H1 (cell line): ENCODE results near the gene STX8. TPM values are rescaled to one million over a fixed set of nuclear protein-coding genes. Genes with fewer than 3 reads are reported as not detected.

Experiments used
- CTCF ChIA-PET: fragments of 300-600 bp; sonication (Branson Sonifier 250); formaldehyde crosslinking; loops from one replicate; lab custom pipeline; 2021; ENCODE audit not compliant: partially characterized antibody; lab: Charles Lee
- POLR2A ChIA-PET: fragments of 300-600 bp; sonication (Branson Sonifier 250); formaldehyde crosslinking; loops from one replicate; lab custom pipeline; 2021; ENCODE audit warnings: inconsistent platforms; ENCODE audit not compliant: partially characterized antibody; lab: Charles Lee
- DNase-seq, 2 experiments: peaks; one replicate each; pipeline versions ENCODE4 v3.0.0 to v3.0.0-alpha.2; 2010 to 2022; ENCODE audit warnings: low spot score in 2 of 2, low read depth in 1 of 2, mixed read lengths in 1 of 2
- FAIRE-seq: peaks from 2 replicates; lab custom pipeline; 2011; peaks lifted over from hg19 to GRCh38; lab: Jason Lieb, UNC
- H2AFZ ChIP-seq: 2 replicates; pipeline ENCODE4 v1.8.1; 2012; ENCODE audit warnings: low read length, inconsistent platforms
- H2AK5ac ChIP-seq: 2 replicates; pipeline ENCODE4 v1.6.1; 2013; ENCODE audit warnings: low read depth, low read length
- H2BK120ac ChIP-seq: replicated peaks from 2 replicates; pipeline ENCODE3; 2013; ENCODE audit warnings: low read depth, low read length, inconsistent platforms
- H2BK12ac ChIP-seq: 2 replicates; pipeline ENCODE4 v1.6.1; 2013; ENCODE audit warnings: low read depth, low read length
- H2BK15ac ChIP-seq: 2 replicates; pipeline ENCODE4 v1.6.1; 2013; ENCODE audit warnings: low read length
- H2BK20ac ChIP-seq: 2 replicates; pipeline ENCODE4 v1.6.1; 2013; ENCODE audit warnings: low read length
- H2BK5ac ChIP-seq: 2 replicates; pipeline ENCODE4 v1.6.1; 2013; ENCODE audit warnings: low read depth, low read length
- H3K14ac ChIP-seq: 2 replicates; pipeline ENCODE4 v1.6.1; 2013; ENCODE audit warnings: inconsistent platforms; ENCODE audit not compliant: insufficient read length
- H3K18ac ChIP-seq: 2 replicates; pipeline ENCODE4 v1.6.1; 2013; ENCODE audit warnings: low read length; ENCODE audit errors: extremely low read depth
- H3K23ac ChIP-seq: 2 replicates; pipeline ENCODE4 v1.6.1; 2013; ENCODE audit warnings: inconsistent platforms; ENCODE audit not compliant: insufficient read length
- H3K23me2 ChIP-seq: 2 replicates; pipeline ENCODE4 v1.6.1; 2013; ENCODE audit warnings: low read depth, low read length
- H3K27ac ChIP-seq: 2 replicates; pipeline ENCODE4 v1.6.1; 2011; ENCODE audit warnings: low read depth, low read length, inconsistent platforms
- H3K27me3 ChIP-seq, 4 experiments: replicated peaks in 1 of 4; 1 replicate in 1 of 4; 2 replicates in 3 of 4; pipeline versions ENCODE4 v1.6.1 to v1.8.1; 2011 to 2013; ENCODE audit warnings: low read length in 3 of 4, mild to moderate bottlenecking in 3 of 4, inconsistent platforms in 2 of 4, mixed read lengths in 2 of 4, moderate library complexity in 1 of 4; ENCODE audit not compliant: control insufficient read depth in 3 of 4, insufficient read depth in 3 of 4; ENCODE audit errors: extremely low read depth in 1 of 4
- H3K36me3 ChIP-seq, 4 experiments: 2 replicates each; pipeline versions ENCODE4 v1.6.1 to v1.8.1; 2011 to 2013; ENCODE audit warnings: mild to moderate bottlenecking in 4 of 4, low read length in 3 of 4, moderate library complexity in 2 of 4, control low read depth in 1 of 4, inconsistent platforms in 1 of 4; ENCODE audit not compliant: insufficient read depth in 4 of 4, control insufficient read depth in 2 of 4
- H3K4ac ChIP-seq: replicated peaks from 2 replicates; pipeline ENCODE3; 2013; ENCODE audit warnings: low read length, low read depth, mixed read lengths, inconsistent platforms; ENCODE audit not compliant: insufficient read length
- H3K4me1 ChIP-seq, 4 experiments: replicated peaks in 1 of 4; 1 replicate in 1 of 4; 2 replicates in 3 of 4; pipeline versions ENCODE4 v1.6.1 to v1.8.1; 2011 to 2013; ENCODE audit warnings: low read length in 3 of 4, inconsistent platforms in 2 of 4, mixed read lengths in 1 of 4; ENCODE audit not compliant: insufficient read depth in 4 of 4, control insufficient read depth in 3 of 4
- H3K4me2 ChIP-seq, 2 experiments: 2 replicates each; pipeline versions ENCODE4 v1.6.1 to v1.8.1; 2011 to 2013; ENCODE audit warnings: low read depth in 2 of 2, low read length in 2 of 2, control low read depth in 1 of 2, inconsistent platforms in 1 of 2, mild to moderate bottlenecking in 1 of 2; ENCODE audit not compliant: insufficient read depth in 1 of 2
- H3K4me3 ChIP-seq, 4 experiments: fragments of 200-600, 300-600 bp in 1 of 4; sonication (generic), shearing (Covaris generic), sonication (Bioruptor Twin) in 1 of 4; 2 replicates each; pipeline versions ENCODE4 v1.5.1 to v1.8.1; 2011 to 2016; ENCODE audit warnings: low read length in 4 of 4, low read depth in 3 of 4, control low read depth in 2 of 4, inconsistent platforms in 2 of 4, mild to moderate bottlenecking in 2 of 4, mixed read lengths in 1 of 4, moderate library complexity in 1 of 4; ENCODE audit not compliant: insufficient read depth in 2 of 4; ENCODE audit errors: extremely low read depth in 1 of 4
- H3K56ac ChIP-seq: replicated peaks from 2 replicates; pipeline ENCODE3; 2013; ENCODE audit warnings: low read depth, mild to moderate bottlenecking, mixed read lengths, low read length, inconsistent platforms; ENCODE audit not compliant: insufficient read length
- H3K79me1 ChIP-seq: 2 replicates; pipeline ENCODE4 v1.6.1; 2013; ENCODE audit warnings: low read depth, low read length, control low read depth
- H3K79me2 ChIP-seq, 2 experiments: 2 replicates each; pipeline versions ENCODE4 v1.6.1 to v1.8.1; 2012 to 2013; ENCODE audit warnings: low read length in 2 of 2, mild to moderate bottlenecking in 2 of 2, inconsistent platforms in 1 of 2; ENCODE audit not compliant: insufficient read depth in 2 of 2, control insufficient read depth in 1 of 2
- H3K9ac ChIP-seq, 4 experiments: replicated peaks in 1 of 4; 1 replicate in 1 of 4; 2 replicates in 3 of 4; pipeline versions ENCODE4 v1.6.1 to v1.8.1; 2011 to 2013; ENCODE audit warnings: low read depth in 3 of 4, low read length in 3 of 4, control low read depth in 2 of 4, mild to moderate bottlenecking in 2 of 4, moderate library complexity in 2 of 4, inconsistent platforms in 1 of 4; ENCODE audit errors: extremely low read depth in 1 of 4
- H3K9me3 ChIP-seq, 2 experiments: 2 replicates each; pipeline versions ENCODE4 v1.6.1 to v1.8.1; 2012 to 2013; ENCODE audit warnings: mild to moderate bottlenecking in 2 of 2, moderate library complexity in 2 of 2, control low read depth in 1 of 2, inconsistent platforms in 1 of 2, low read depth in 1 of 2, low read length in 1 of 2, mixed read lengths in 1 of 2; ENCODE audit not compliant: insufficient read depth in 2 of 2
- H4K20me1 ChIP-seq, 2 experiments: replicated peaks in 1 of 2; 2 replicates each; pipeline versions ENCODE3 to v1.8.1; 2011 to 2013; ENCODE audit warnings: inconsistent platforms in 2 of 2, low read length in 2 of 2, mild to moderate bottlenecking in 1 of 2; ENCODE audit not compliant: insufficient read depth in 2 of 2, control insufficient read depth in 1 of 2
- H4K5ac ChIP-seq: 2 replicates; pipeline ENCODE4 v1.6.1; 2013; ENCODE audit warnings: low read length, low read depth, mixed read lengths, inconsistent platforms; ENCODE audit not compliant: insufficient read length
- H4K8ac ChIP-seq: 2 replicates; pipeline ENCODE4 v1.8.0; 2013; ENCODE audit warnings: mild to moderate bottlenecking, moderate library complexity, low read length, inconsistent platforms; ENCODE audit not compliant: insufficient read depth; ENCODE audit errors: extremely low read depth
- H4K91ac ChIP-seq: replicated peaks from 2 replicates; pipeline ENCODE3; 2013; ENCODE audit warnings: low read length, mixed read lengths, inconsistent platforms; ENCODE audit not compliant: insufficient read length
- KDM5A ChIP-seq: fragments of 200-600 bp; IDR thresholded peaks from 2 replicates; pipeline ENCODE4 v1.7.1; 2012; ENCODE audit warnings: mild to moderate bottlenecking, low read length, inconsistent platforms, mixed read lengths
- MAX ChIP-seq: IDR thresholded peaks from 2 replicates; pipeline ENCODE4 v1.6.1; 2012; ENCODE audit warnings: inconsistent platforms
- RAD21 ChIP-seq, 2 experiments: IDR thresholded peaks in 1 of 2; conservative IDR thresholded peaks in 1 of 2; 2 replicates each; pipeline ENCODE4 v1.6.1; 2011; ENCODE audit warnings: low read depth in 2 of 2, low read length in 2 of 2, improper control_type of control experiment in 1 of 2, inconsistent platforms in 1 of 2, mild to moderate bottlenecking in 1 of 2, moderate library complexity in 1 of 2
- RFX5 ChIP-seq: IDR thresholded peaks from 2 replicates; pipeline ENCODE4 v1.6.1; 2011; ENCODE audit warnings: low read depth, low read length, improper control_type of control experiment, borderline replicate concordance
- ZNF274 ChIP-seq: IDR thresholded peaks from 2 replicates; pipeline ENCODE4 v1.7.0; 2012; ENCODE audit warnings: low read length, borderline replicate concordance; ENCODE audit errors: extremely low read depth
- WGBS, 2 experiments: shearing (Covaris generic) in 1 of 2; methylation state at CpG; one replicate each; pipeline versions ENCODE4 v1.1.6 to v1.1.7; 2013 to 2015; ENCODE audit warnings: low lambda C conversion rate in 2 of 2, mixed read lengths in 2 of 2, inconsistent platforms in 1 of 2, low coverage in 1 of 2, missing lambda C conversion rate in 1 of 2; ENCODE audit not compliant: insufficient replicate concordance in 2 of 2, insufficient coverage in 1 of 2, insufficient read length in 1 of 2; ENCODE audit errors: extremely low coverage in 1 of 2, missing lambda C conversion rate in 1 of 2; 5-methylcytosine and 5-hydroxymethylcytosine counted together
- polyA plus RNA-seq, 7 experiments: library from polyadenylated mRNA; depleted of rRNA in 3 of 7; stranded (reverse) in 5 of 7; unstranded in 2 of 7; fragments of >200 nt in 5 of 7; fragments of 200-250 nt in 2 of 7; gene quantifications; 1 replicate in 5 of 7; 2 replicates in 1 of 7; 4 replicates in 1 of 7; pipeline versions ENCODE4 v1.2.1 to v1.2.3, GENCODE V29; 2011 to 2013; ENCODE audit warnings: missing spikeins in 2 of 7, mixed read lengths in 2 of 7
- total RNA-seq: library from RNA; stranded (reverse); fragmentation: NEBNext Ultra II Directional; extraction: Animal tissue kit (Norgen Biotek cat#: 25700); gene quantifications from 2 replicates; pipeline ENCODE4 v1.2.1, GENCODE V29; 2021

STX8 gene
- total and polyA plus RNA-seq, 2 of the 8 experiments (the other 6 are each of a cell fraction or from before 2014, with no cell fraction given): 22.8 to 42.5 TPM

- Histone ChIP-seq H3K14ac (no peak overlapping the region), H2BK12ac (no peak overlapping the region), H3K56ac (no peak overlapping the region), H3K79me1 (no peaks in the 10 kb centered on the region), H2AFZ (no peak overlapping the region), H2BK15ac (no peak overlapping the region), H3K18ac (no peak overlapping the region), H2BK20ac (no peak overlapping the region), H3K27me3 (no peaks in the 10 kb centered on the region), H3K4ac (no peak overlapping the region), H2BK5ac (no peak overlapping the region), H4K8ac (no peak overlapping the region), H4K91ac (no peak overlapping the region), H3K4me1 (peaks cover 0 to 3% (median under 1%) of the 10 kb centered on the region in 4 experiments; a peak in 2 of 7 replicates), H3K9me3 (no peaks in the 10 kb centered on the region), H3K9ac (no peak overlapping the region), H3K4me3 (no peak overlapping the region), H3K79me2 (no peaks in the 10 kb centered on the region), H3K23me2 (no peaks in the 10 kb centered on the region), H3K27ac (no peak overlapping the region), H3K23ac (no peak overlapping the region), H4K5ac (no peak overlapping the region), H4K20me1 (no peaks in the 10 kb centered on the region), H3K36me3 (no peaks in the 10 kb centered on the region), H2AK5ac (no peak overlapping the region), H3K4me2 (no peak overlapping the region), H2BK120ac (no peak overlapping the region)
- ChIA-PET CTCF (interaction anchor here (1.3 to 3.3 kb wide), 4 partner anchors 13 to 139 kb away, joined by 3 to 11 read pairs (median 4); no protein-coding TSS in a partner anchor), POLR2A (no interaction called here)
- DNase-seq (no peak), FAIRE-seq (no peak)
- 65% methylated on average over 3 of the region's 4 CpGs; no CpG with 5 or more reads in 1 of the 2 experiments for WGBS, 2 experiments
- TF ChIP-seq RAD21 (IDR thresholded peaks at IDR 0.05 in 1 of 2, conservative IDR thresholded peaks at IDR 0.05 in 1 of 2; ENCODE audit: low read depth in 2 of 2, low read length in 2 of 2) (no peak), KDM5A (no peak), ZNF274 (no peak), MAX (no peak), RFX5 (no peak)
Measured at GRCh38 chr17:9468937-9469336, 106.7 kb downstream of the STX8 start.
